PFSK-1 (cell line): ENCODE data around the gene GHRL.

Experiments used
- FOXP2 ChIP-seq: optimal IDR thresholded peaks from 2 replicates; pipeline ENCODE3; 2011; ENCODE audit warnings: borderline replicate concordance, control low read depth, inconsistent platforms; ENCODE audit not compliant: insufficient read depth; ENCODE audit errors: extremely low read length, extremely low read depth
- REST ChIP-seq, 2 experiments: IDR thresholded peaks; 2 replicates each; pipeline versions ENCODE4 v1.6.1 to v1.8.0; 2011 to 2012; ENCODE audit warnings: low read depth in 2 of 2, low read length in 2 of 2, control low read depth in 1 of 2, inconsistent platforms in 1 of 2, mild to moderate bottlenecking in 1 of 2, moderate library complexity in 1 of 2; ENCODE audit not compliant: insufficient read depth in 1 of 2
- SIN3A ChIP-seq: IDR thresholded peaks from 2 replicates; pipeline ENCODE4 v1.6.1; 2012; ENCODE audit warnings: mild to moderate bottlenecking, low read length, moderate library complexity, borderline replicate concordance; ENCODE audit not compliant: insufficient read depth

DNA sequence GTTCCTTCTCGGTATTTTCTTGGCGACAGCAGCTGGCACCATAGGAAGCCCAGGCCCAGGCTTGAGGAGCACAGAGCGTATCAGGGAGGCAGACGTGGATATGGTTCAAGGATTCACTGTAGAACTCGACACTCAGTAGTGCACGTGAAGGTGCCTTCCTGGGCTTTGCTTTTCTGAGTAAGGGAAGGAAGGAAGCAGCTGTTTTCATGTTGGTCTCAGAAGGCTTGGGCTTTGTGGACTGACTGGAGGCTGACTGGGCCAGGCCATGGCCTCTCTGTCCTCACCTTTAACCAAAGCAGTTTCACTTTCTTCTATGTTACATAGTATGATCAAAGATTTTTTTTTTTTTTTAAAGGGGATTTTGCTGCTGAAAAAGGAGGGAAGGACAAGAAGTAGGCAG, 6.9 kb upstream of the GHRL start:
- TF ChIP-seq SIN3A (no peak), REST (IDR thresholded peaks at IDR 0.05; ENCODE audit: insufficient read depth in 1 of 2, low read depth in 2 of 2, low read length in 2 of 2) (no peak), FOXP2 (no peak)
